GM18870 (cell line): Measurements from ENCODE around the gene WNT9A.
"Not testable (repeated sequence)": the region's sequence is repeated elsewhere in the genome, so short reads cannot be mapped to it uniquely, and the experiment has no call there.

Experiments
- ATAC-seq: cut with Tn5 transposase; IDR thresholded peaks from one replicate; pipeline ENCODE4 v1.9.1; 2021; ENCODE audit warnings: moderate library complexity; ENCODE audit not compliant: unreplicated experiment

WNT9A gene

GRCh38 chr1:227913764-227914721 is 33.7 kb downstream of the WNT9A start:
- no peak for ATAC-seq

GRCh38 chr1:227913396-227913763 is 34.4 kb downstream of the WNT9A start:
- no peak for ATAC-seq

GRCh38 chr1:227912866-227913265 is 34.9 kb downstream of the WNT9A start:
- no peak for ATAC-seq

GRCh38 chr1:227911376-227911775 is 36.4 kb downstream of the WNT9A start:
- ATAC-seq, result no peak

- ATAC-seq, result no peak
Measured at GRCh38 chr1:227910511-227911153, 37.1 kb downstream of the WNT9A start.

- ATAC-seq, result not testable (repeated sequence)
Measured at GRCh38 chr1:227909923-227910328, 37.8 kb downstream of the WNT9A start.

- ATAC-seq, result no peak
Measured at GRCh38 chr1:227909188-227909587, 38.5 kb downstream of the WNT9A start.

- ATAC-seq, result no peak
Measured at GRCh38 chr1:227908359-227908758, 39.4 kb downstream of the WNT9A start.

- no peak for ATAC-seq
Measured at GRCh38 chr1:227907439-227908015, 40.2 kb downstream of the WNT9A start.

- no peak for ATAC-seq
Measured at GRCh38 chr1:227906550-227907071, 41.1 kb downstream of the WNT9A start.

- ATAC-seq, result no peak
Measured at GRCh38 chr1:227905573-227906487, 41.9 kb downstream of the WNT9A start.

GRCh38 chr1:227904541-227905335 is 43.0 kb downstream of the WNT9A start:
- no peak for ATAC-seq

GRCh38 chr1:227903614-227904501 is 43.9 kb downstream of the WNT9A start:
- no peak for ATAC-seq

- ATAC-seq, result no peak
Measured at GRCh38 chr1:227903061-227903521, 44.6 kb downstream of the WNT9A start.

GRCh38 chr1:227902641-227902990 is 45.1 kb downstream of the WNT9A start:
- ATAC-seq, result no peak

- no peak for ATAC-seq
Measured at GRCh38 chr1:227901906-227902640, 45.7 kb downstream of the WNT9A start.

- no peak for ATAC-seq
Measured at GRCh38 chr1:227901239-227901905, 46.4 kb downstream of the WNT9A start.
